GM12874 (cell line): ENCODE measurements around the gene ZNF831.

Experiments
- CTCF ChIP-seq: IDR thresholded peaks from 2 replicates; pipeline ENCODE4 v1.5.1; 2011; ENCODE audit warnings: low read depth, mild to moderate bottlenecking, control low read depth, low read length, moderate library complexity; ENCODE audit not compliant: insufficient read depth

ZNF831 gene

GRCh38 chr20:59232618-59233017 lies 69.0 kb downstream of the ZNF831 start:
- TF ChIP-seq CTCF: no peak

GRCh38 chr20:59235226-59235625 lies 71.6 kb downstream of the ZNF831 start:
- no peak for TF ChIP-seq CTCF

- TF ChIP-seq CTCF: no peak
Measured at GRCh38 chr20:59240006-59240405, 76.4 kb downstream of the ZNF831 start.

GRCh38 chr20:59242714-59243626 lies 79.3 kb downstream of the ZNF831 start:
- no peak for TF ChIP-seq CTCF

- TF ChIP-seq CTCF: no peak
Measured at GRCh38 chr20:59246691-59247400, 83.2 kb downstream of the ZNF831 start.

GRCh38 chr20:59247731-59248684 lies 84.4 kb downstream of the ZNF831 start:
- no peak for TF ChIP-seq CTCF
